GOT3 (cell line): ENCODE measurements around the gene POC1A.

Experiments
- DNase-seq: peaks from one replicate; lab custom pipeline; 2025; ENCODE audit warnings: mixed read lengths; lab: John Stamatoyannopoulos, UW

POC1A gene

DNA sequence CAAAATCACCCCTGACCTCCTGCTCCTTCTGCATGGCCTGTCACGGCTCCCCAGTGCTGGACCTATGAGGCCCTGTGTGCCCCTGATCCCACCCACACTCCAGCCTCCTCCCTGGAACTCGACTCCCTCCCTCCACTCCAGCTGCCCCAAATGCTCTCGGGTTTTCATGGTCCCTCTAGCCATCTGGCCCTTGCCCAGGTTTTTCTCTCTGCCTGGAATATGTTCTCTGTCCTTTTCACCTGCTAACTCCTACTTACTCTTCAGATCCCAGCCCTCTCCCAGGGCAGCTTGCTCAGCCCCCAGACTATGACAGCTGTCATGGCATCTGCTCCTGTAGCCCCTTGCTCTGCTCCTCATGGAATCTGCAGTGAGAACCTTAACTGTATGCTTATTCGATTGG, 128.2 kb downstream of the POC1A start:
- DNase-seq, result no peak

DNA sequence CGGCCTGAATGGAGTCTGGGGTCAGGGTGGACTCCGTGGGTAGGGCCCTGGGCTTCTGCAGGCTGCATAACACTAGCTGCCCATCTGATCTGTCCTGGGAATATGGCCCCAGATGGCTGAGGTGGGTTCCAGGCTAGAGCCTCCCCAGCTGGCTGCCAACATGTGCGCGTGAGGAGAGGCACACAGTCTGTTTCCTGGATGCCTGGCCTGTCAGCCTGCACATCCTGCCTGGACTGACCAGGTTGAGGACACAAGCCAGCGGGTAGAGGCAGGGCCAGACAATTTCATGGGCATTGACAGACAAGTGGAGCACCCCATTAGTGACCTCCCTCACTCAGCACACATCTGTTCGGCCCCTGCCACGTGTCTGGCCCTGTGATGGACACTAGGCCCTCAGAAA, 128.8 kb downstream of the POC1A start:
- no peak for DNase-seq
